Neuronal stem cell (in vitro differentiated cells): Measurements from ENCODE around the gene MID1IP1.

Experiments used
- DNase-seq: peaks from one replicate; pipeline ENCODE4 v3.0.0-alpha.2; 2013; ENCODE audit warnings: low spot score
- H2AFZ ChIP-seq: one replicate; pipeline ENCODE4 v1.6.1; 2013; ENCODE audit warnings: mild to moderate bottlenecking, low read length, inconsistent platforms
- H2AK5ac ChIP-seq: 2 replicates; pipeline ENCODE4 v1.6.1; 2013; ENCODE audit warnings: low read depth, mild to moderate bottlenecking, inconsistent platforms, low read length, moderate library complexity, mixed read lengths
- H2BK120ac ChIP-seq: 2 replicates; pipeline ENCODE4 v1.6.1; 2013; ENCODE audit warnings: low read depth, mild to moderate bottlenecking, inconsistent platforms, low read length, moderate library complexity, mixed read lengths
- H2BK12ac ChIP-seq: one replicate; pipeline ENCODE4 v1.6.1; 2013; ENCODE audit warnings: low read length, inconsistent platforms
- H2BK15ac ChIP-seq: 2 replicates; pipeline ENCODE4 v1.6.1; 2013; ENCODE audit warnings: mild to moderate bottlenecking, low read length, inconsistent platforms, mixed read lengths
- H2BK5ac ChIP-seq: one replicate; pipeline ENCODE4 v1.6.1; 2013; ENCODE audit warnings: inconsistent platforms, mild to moderate bottlenecking, low read length, moderate library complexity
- H3K14ac ChIP-seq: one replicate; pipeline ENCODE4 v1.6.1; 2013; ENCODE audit warnings: low read length, inconsistent platforms
- H3K18ac ChIP-seq: 2 replicates; pipeline ENCODE4 v1.6.1; 2013; ENCODE audit warnings: low read length, inconsistent platforms
- H3K23ac ChIP-seq: 2 replicates; pipeline ENCODE4 v1.6.1; 2013; ENCODE audit warnings: low read depth, mild to moderate bottlenecking, mixed read lengths, low read length, inconsistent platforms; ENCODE audit not compliant: poor library complexity
- H3K27ac ChIP-seq: replicated peaks from 3 replicates; pipeline ENCODE4 v1.5.1; 2013; ENCODE audit warnings: low read length, inconsistent platforms
- H3K27me3 ChIP-seq, 3 experiments: 2 replicates each; pipeline ENCODE4 v1.6.1; 2013; ENCODE audit warnings: low read length in 3 of 3, mild to moderate bottlenecking in 2 of 3, inconsistent platforms in 1 of 3, low read depth in 1 of 3, mixed read lengths in 1 of 3, moderate library complexity in 1 of 3; ENCODE audit not compliant: control insufficient read depth in 3 of 3, insufficient read depth in 3 of 3
- H3K36me3 ChIP-seq, 2 donors: replicated peaks in 1 of 2; 2 replicates each; pipeline ENCODE4 v1.6.1; 2013; ENCODE audit warnings: low read length in 2 of 2; ENCODE audit not compliant: control insufficient read depth in 2 of 2, insufficient read depth in 2 of 2
- H3K4ac ChIP-seq: 2 replicates; pipeline ENCODE4 v1.6.1; 2013; ENCODE audit warnings: inconsistent platforms, mild to moderate bottlenecking, low read length, moderate library complexity
- H3K4me1 ChIP-seq, 2 donors: 1 replicate in 1 of 2; 2 replicates in 1 of 2; pipeline ENCODE4 v1.6.1; 2013; ENCODE audit warnings: low read length in 2 of 2, low read depth in 1 of 2; ENCODE audit not compliant: control insufficient read depth in 2 of 2, insufficient read depth in 1 of 2
- H3K4me2 ChIP-seq: one replicate; pipeline ENCODE4 v1.6.1; 2013; ENCODE audit warnings: mild to moderate bottlenecking, low read length, inconsistent platforms; ENCODE audit not compliant: insufficient read depth, poor library complexity, severe bottlenecking
- H3K4me3 ChIP-seq, 2 donors: 2 replicates each; pipeline ENCODE4 v1.5.1; 2013; ENCODE audit warnings: low read length in 2 of 2, mild to moderate bottlenecking in 2 of 2, inconsistent platforms in 1 of 2, moderate library complexity in 1 of 2
- H3K79me1 ChIP-seq: one replicate; pipeline ENCODE4 v1.6.1; 2013; ENCODE audit warnings: low read depth, mild to moderate bottlenecking, inconsistent platforms, low read length, moderate library complexity
- H3K9ac ChIP-seq: one replicate; pipeline ENCODE4 v1.6.1; 2013; ENCODE audit warnings: mild to moderate bottlenecking, low read depth, low read length, inconsistent platforms; ENCODE audit not compliant: poor library complexity
- H3K9me3 ChIP-seq, 2 donors: replicated peaks in 1 of 2; 2 replicates each; pipeline versions ENCODE3 to v1.6.1; 2013; ENCODE audit warnings: low read length in 2 of 2, mild to moderate bottlenecking in 2 of 2, inconsistent platforms in 1 of 2, low read depth in 1 of 2, mixed read lengths in 1 of 2, moderate library complexity in 1 of 2; ENCODE audit not compliant: control insufficient read depth in 2 of 2, insufficient read depth in 1 of 2
- H4K8ac ChIP-seq: one replicate; pipeline ENCODE4 v1.6.1; 2013; ENCODE audit warnings: low read depth, mild to moderate bottlenecking, inconsistent platforms, low read length, moderate library complexity
- H4K91ac ChIP-seq: one replicate; pipeline ENCODE4 v1.6.1; 2013; ENCODE audit warnings: low read length, low read depth, mild to moderate bottlenecking, inconsistent platforms; ENCODE audit not compliant: poor library complexity
- WGBS, 2 donors: extraction: QIAGEN DNeasy Blood & Tissue Kit; methylation state at CpG; one replicate each; pipeline ENCODE4 v1.1.7; 2013; ENCODE audit warnings: missing lambda C conversion rate in 2 of 2, mixed read lengths in 1 of 2; ENCODE audit not compliant: insufficient read length in 2 of 2, insufficient replicate concordance in 1 of 2; ENCODE audit errors: extremely low coverage in 2 of 2; 5-methylcytosine and 5-hydroxymethylcytosine counted together

The MID1IP1 gene

GRCh38 chrX:38845426-38845825 is 44.2 kb downstream of the MID1IP1 start:
- no peak overlapping the region for H4K91ac ChIP-seq
- H3K79me1 ChIP-seq, result no peaks in the 10 kb centered on the region
- no peak overlapping the region for H3K27ac ChIP-seq
- no peaks in the 10 kb centered on the region for H3K4me1 ChIP-seq
- no peaks in the 10 kb centered on the region for H3K27me3 ChIP-seq
- no peaks in the 10 kb centered on the region for H3K36me3 ChIP-seq
- no peak overlapping the region for H3K4me3 ChIP-seq
- no peak overlapping the region for H3K18ac ChIP-seq
- no CpG with 5 or more reads among the region's 4 CpGs for WGBS, 2 donors
- no peak overlapping the region for H2BK12ac ChIP-seq
- no peak overlapping the region for H2BK5ac ChIP-seq
- H2BK15ac ChIP-seq, result no peak overlapping the region
- H2AK5ac ChIP-seq, result no peak overlapping the region
- no peak overlapping the region for H3K4ac ChIP-seq
- no peak overlapping the region for H4K8ac ChIP-seq
- no peak overlapping the region for H3K23ac ChIP-seq
- no peak overlapping the region for H3K14ac ChIP-seq
- H2BK120ac ChIP-seq, result no peak overlapping the region
- H3K9ac ChIP-seq, result no peak overlapping the region
- no peak for DNase-seq
- H3K9me3 ChIP-seq, result no peaks in the 10 kb centered on the region
- no peak overlapping the region for H2AFZ ChIP-seq
- H3K4me2 ChIP-seq, result no peak overlapping the region

- Histone ChIP-seq H3K36me3 (no peaks in the 10 kb centered on the region), H3K4me1 (no peaks in the 10 kb centered on the region), H3K9me3 (no peaks in the 10 kb centered on the region), H3K4ac (no peak overlapping the region), H3K4me3 (no peak overlapping the region), H4K91ac (no peak overlapping the region), H2AFZ (no peak overlapping the region), H3K79me1 (no peaks in the 10 kb centered on the region), H3K18ac (no peak overlapping the region), H4K8ac (no peak overlapping the region), H3K23ac (no peak overlapping the region), H2BK120ac (no peak overlapping the region), H3K14ac (no peak overlapping the region), H2BK5ac (no peak overlapping the region), H3K27me3 (no peaks in the 10 kb centered on the region), H3K9ac (no peak overlapping the region), H2BK15ac (no peak overlapping the region), H3K27ac (no peak overlapping the region), H2BK12ac (no peak overlapping the region), H3K4me2 (no peak overlapping the region), H2AK5ac (no peak overlapping the region)
- no peak for DNase-seq
- no CpG with 5 or more reads among the region's 5 CpGs for WGBS, 2 donors
Observed at GRCh38 chrX:38847206-38847902, 46.1 kb downstream of the MID1IP1 start.

DNA sequence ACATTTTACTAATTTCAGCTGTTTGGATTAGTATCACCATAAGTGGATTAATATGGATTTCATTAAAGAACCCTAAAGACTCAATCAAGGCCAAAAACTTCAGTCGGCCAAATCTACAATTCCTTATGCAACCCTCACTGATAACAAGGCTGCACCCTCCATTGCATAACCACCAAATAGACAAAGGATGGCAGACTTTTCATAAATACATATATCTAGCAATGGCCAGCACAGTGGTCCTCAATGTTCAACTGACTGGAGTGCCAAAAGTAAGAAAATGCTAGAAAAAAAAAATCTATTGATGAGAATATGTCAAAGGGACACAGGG is 46.6 kb downstream of the MID1IP1 start:
- WGBS, 2 donors, result no CpG with 5 or more reads among the region's 1 CpG
- no peak overlapping the region for H4K91ac ChIP-seq
- no peak overlapping the region for H2BK12ac ChIP-seq
- H3K9ac ChIP-seq, result no peak overlapping the region
- no peaks in the 10 kb centered on the region for H3K36me3 ChIP-seq
- H3K79me1 ChIP-seq, result no peaks in the 10 kb centered on the region
- H3K18ac ChIP-seq, result no peak overlapping the region
- no peaks in the 10 kb centered on the region for H3K27me3 ChIP-seq
- no peak overlapping the region for H3K4ac ChIP-seq
- no peak overlapping the region for H3K23ac ChIP-seq
- H2BK5ac ChIP-seq, result no peak overlapping the region
- H3K27ac ChIP-seq, result no peak overlapping the region
- DNase-seq, result no peak
- H2AFZ ChIP-seq, result no peak overlapping the region
- H2BK120ac ChIP-seq, result no peak overlapping the region
- no peak overlapping the region for H4K8ac ChIP-seq
- no peaks in the 10 kb centered on the region for H3K4me1 ChIP-seq
- H2BK15ac ChIP-seq, result no peak overlapping the region
- H3K14ac ChIP-seq, result no peak overlapping the region
- no peak overlapping the region for H3K4me3 ChIP-seq
- H2AK5ac ChIP-seq, result no peak overlapping the region
- H3K9me3 ChIP-seq, result no peaks in the 10 kb centered on the region
- H3K4me2 ChIP-seq, result no peak overlapping the region

- no peak overlapping the region for H3K9ac ChIP-seq
- no peak overlapping the region for H3K4ac ChIP-seq
- H3K14ac ChIP-seq, result no peak overlapping the region
- no peak overlapping the region for H2AFZ ChIP-seq
- H3K23ac ChIP-seq, result no peak overlapping the region
- no CpG with 5 or more reads among the region's 7 CpGs for WGBS, 2 donors
- no peak overlapping the region for H2BK120ac ChIP-seq
- no peak overlapping the region for H3K4me2 ChIP-seq
- no peaks in the 10 kb centered on the region for H3K36me3 ChIP-seq
- H3K27ac ChIP-seq, result no peak overlapping the region
- no peaks in the 10 kb centered on the region for H3K27me3 ChIP-seq
- no peak overlapping the region for H3K18ac ChIP-seq
- no peaks in the 10 kb centered on the region for H3K4me1 ChIP-seq
- no peak overlapping the region for H2BK15ac ChIP-seq
- no peaks in the 10 kb centered on the region for H3K9me3 ChIP-seq
- no peak overlapping the region for H2BK5ac ChIP-seq
- H2BK12ac ChIP-seq, result no peak overlapping the region
- no peak overlapping the region for H3K4me3 ChIP-seq
- no peak overlapping the region for H4K8ac ChIP-seq
- DNase-seq, result no peak
- H2AK5ac ChIP-seq, result no peak overlapping the region
- H3K79me1 ChIP-seq, result no peaks in the 10 kb centered on the region
- H4K91ac ChIP-seq, result no peak overlapping the region
Observed at GRCh38 chrX:38848671-38849455, 47.6 kb downstream of the MID1IP1 start.
